HepG2 (cell line): ENCODE results near the gene GARIN5A. TPM values are rescaled to one million over a fixed set of nuclear protein-coding genes. Genes with fewer than 3 reads are reported as not detected.

Experiments used
- GABPB1 ChIP-seq: IDR thresholded peaks from 2 replicates; pipeline ENCODE4 v1.6.1; 2016; ENCODE audit warnings: mild to moderate bottlenecking, missing genetic modification reagents, moderate library complexity, missing compliant biosample characterization
- KDM5B ChIP-seq: sonication (generic); formaldehyde crosslinking; IDR thresholded peaks from 2 replicates; pipeline ENCODE4 v1.4.0; 2020; ENCODE audit warnings: missing genetic modification reagents, mild to moderate bottlenecking, borderline replicate concordance
- KIAA2018 ChIP-seq: sonication (generic); formaldehyde crosslinking; IDR thresholded peaks from 2 replicates; pipeline ENCODE4 v1.5.0; 2020; ENCODE audit warnings: mild to moderate bottlenecking, missing genetic modification reagents, borderline replicate concordance
- KMT2A ChIP-seq: sonication (generic); formaldehyde crosslinking; IDR thresholded peaks from 2 replicates; pipeline ENCODE4 v1.4.0; 2020; ENCODE audit warnings: missing genetic modification reagents
- MEF2D ChIP-seq: sonication (generic); formaldehyde crosslinking; IDR thresholded peaks from 2 replicates; pipeline ENCODE4 v1.5.1; 2020; ENCODE audit warnings: mild to moderate bottlenecking, missing genetic modification reagents
- MTA3 ChIP-seq: sonication (generic); formaldehyde crosslinking; IDR thresholded peaks from 2 replicates; pipeline ENCODE4 v1.4.0; 2020; ENCODE audit warnings: missing genetic modification reagents
- NR1H2 ChIP-seq: sonication (generic); formaldehyde crosslinking; IDR thresholded peaks from 2 replicates; pipeline ENCODE4 v1.8.1; 2022; ENCODE audit warnings: low read depth, missing genetic modification reagents, borderline replicate concordance
- ZFY ChIP-seq: sonication (generic); formaldehyde crosslinking; IDR thresholded peaks from 2 replicates; pipeline ENCODE4 v1.4.0; 2020; ENCODE audit warnings: missing genetic modification reagents
- ZNF180 ChIP-seq: sonication (generic); formaldehyde crosslinking; IDR thresholded peaks from 2 replicates; pipeline ENCODE4 v1.4.0; 2020; ENCODE audit warnings: low read depth, missing genetic modification reagents, borderline replicate concordance
- ZNF275 ChIP-seq: sonication (generic); formaldehyde crosslinking; IDR thresholded peaks from 2 replicates; pipeline ENCODE4 v1.8.0; 2022; ENCODE audit warnings: missing genetic modification reagents, mild to moderate bottlenecking, inconsistent platforms, borderline replicate concordance
- ZNF451 ChIP-seq: sonication (generic); formaldehyde crosslinking; IDR thresholded peaks from 2 replicates; pipeline ENCODE4 v1.5.0; 2020; ENCODE audit warnings: mild to moderate bottlenecking, missing genetic modification reagents
- ZNF543 ChIP-seq: sonication (generic); formaldehyde crosslinking; IDR thresholded peaks from 2 replicates; pipeline ENCODE4 v1.4.0; 2020; ENCODE audit warnings: mild to moderate bottlenecking, missing genetic modification reagents
- ZNF609 ChIP-seq: sonication (generic); formaldehyde crosslinking; IDR thresholded peaks from 2 replicates; pipeline ENCODE4 v1.4.0; 2020; ENCODE audit warnings: mild to moderate bottlenecking, missing genetic modification reagents, borderline replicate concordance
- ZNF703 ChIP-seq: sonication (generic); formaldehyde crosslinking; IDR thresholded peaks from 2 replicates; pipeline ENCODE4 v1.5.1; 2020; ENCODE audit warnings: missing genetic modification reagents, mild to moderate bottlenecking, moderate library complexity, borderline replicate concordance
- polyA plus RNA-seq, 8 experiments: library from polyadenylated mRNA; depleted of rRNA in 3 of 8; stranded (reverse) in 7 of 8; unstranded in 1 of 8; fragments of >200 nt; fragmentation: Illumina TruSeq in 4 of 8; extraction: Trizol in 4 of 8; gene quantifications; 2 replicates each; pipeline versions ENCODE4 v1.2.1 to v1.2.3, GENCODE V29; 2011 to 2016; ENCODE audit warnings: low read depth in 4 of 8, missing spikeins in 1 of 8, mixed read lengths in 1 of 8; ENCODE audit not compliant: insufficient read depth in 1 of 8
- total RNA-seq, 5 experiments: library from RNA; depleted of rRNA; stranded (reverse); fragments of >200 nt; fragmentation: Illumina TruSeq; extraction: Trizol; gene quantifications; 2 replicates each; pipeline ENCODE4 v1.2.3, GENCODE V29; 2016; ENCODE audit warnings: low read depth in 1 of 5

The GARIN5A gene
- total and polyA plus RNA-seq, 2 of the 13 experiments (the other 11 are each of a cell fraction or from before 2014, with no cell fraction given), result not detected

GRCh38 chr19:50496189-50497021, 19.8 kb upstream of the GARIN5A start (continued):
- TF ChIP-seq ZNF609 (CRISPR knock-in tag) (no peak), MEF2D (CRISPR knock-in tag) (no peak), NR1H2 (CRISPR knock-in tag) (no peak), ZNF275 (CRISPR knock-in tag) (no peak), KIAA2018 (CRISPR knock-in tag) (no peak), ZNF451 (no peak), KDM5B (CRISPR knock-in tag) (no peak), GABPB1 (CRISPR knock-in tag) (peak; percentile 24; the same call in 1 of the 2 replicates), ZNF703 (CRISPR knock-in tag) (no peak), ZFY (CRISPR knock-in tag) (0 out of 2 replicates have a peak, but pooled peaks have one; percentile 47), MTA3 (CRISPR knock-in tag) (no peak), ZNF180 (no peak), ZNF543 (peak; percentile 63; the same call in 1 of the 2 replicates), KMT2A (CRISPR knock-in tag) (no peak)
